Measurements from ENCODE around the gene PDIK1L.

DNA sequence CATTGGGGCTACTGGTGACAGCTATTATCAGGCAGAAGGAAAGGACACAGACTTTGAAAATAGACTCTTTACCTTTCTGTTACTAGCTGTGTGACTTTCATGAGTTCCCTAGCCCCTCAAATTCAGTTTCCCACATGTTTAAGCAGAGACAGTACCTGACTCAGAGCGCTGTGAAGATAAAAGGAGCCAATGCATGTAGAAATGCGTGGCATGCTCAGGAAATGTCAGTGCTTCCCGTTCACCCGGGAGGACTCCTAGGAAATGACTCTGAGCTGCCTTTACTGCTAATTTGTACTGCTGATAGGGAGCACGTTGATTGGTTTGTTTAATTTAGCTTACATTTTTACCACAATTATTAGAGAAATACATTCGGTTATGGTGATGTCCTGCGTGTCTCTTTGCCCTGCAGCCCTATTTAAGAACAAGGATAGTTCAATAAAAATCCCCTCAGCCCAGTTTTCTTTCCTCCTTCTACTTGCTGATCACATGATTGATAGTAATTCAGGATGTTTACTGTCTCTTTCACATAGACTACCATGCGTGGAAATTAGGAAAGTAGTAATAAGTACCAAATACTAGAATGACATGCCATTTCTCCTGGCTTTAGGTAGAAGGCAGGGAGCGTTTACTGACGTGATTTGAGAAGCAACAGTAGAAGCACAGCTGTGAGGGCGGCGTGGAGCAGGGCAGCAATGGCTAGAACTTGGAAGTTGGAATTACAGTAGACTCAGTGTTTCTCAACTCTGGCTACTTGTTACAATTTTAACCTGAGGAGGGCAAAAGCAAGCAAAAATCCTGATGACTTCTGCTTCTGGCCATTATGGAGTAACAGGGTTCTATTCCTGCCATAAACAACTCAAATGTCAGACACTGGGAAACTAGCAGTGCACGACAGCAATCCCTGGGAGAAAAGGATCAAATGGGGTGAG lies 15.9 kb downstream of the PDIK1L start:
- no peak for TF ChIP-seq ZNF121 (tag by site-specific recombination; IDR thresholded peaks at IDR 0.05)
- TF ChIP-seq, protein P1, sequence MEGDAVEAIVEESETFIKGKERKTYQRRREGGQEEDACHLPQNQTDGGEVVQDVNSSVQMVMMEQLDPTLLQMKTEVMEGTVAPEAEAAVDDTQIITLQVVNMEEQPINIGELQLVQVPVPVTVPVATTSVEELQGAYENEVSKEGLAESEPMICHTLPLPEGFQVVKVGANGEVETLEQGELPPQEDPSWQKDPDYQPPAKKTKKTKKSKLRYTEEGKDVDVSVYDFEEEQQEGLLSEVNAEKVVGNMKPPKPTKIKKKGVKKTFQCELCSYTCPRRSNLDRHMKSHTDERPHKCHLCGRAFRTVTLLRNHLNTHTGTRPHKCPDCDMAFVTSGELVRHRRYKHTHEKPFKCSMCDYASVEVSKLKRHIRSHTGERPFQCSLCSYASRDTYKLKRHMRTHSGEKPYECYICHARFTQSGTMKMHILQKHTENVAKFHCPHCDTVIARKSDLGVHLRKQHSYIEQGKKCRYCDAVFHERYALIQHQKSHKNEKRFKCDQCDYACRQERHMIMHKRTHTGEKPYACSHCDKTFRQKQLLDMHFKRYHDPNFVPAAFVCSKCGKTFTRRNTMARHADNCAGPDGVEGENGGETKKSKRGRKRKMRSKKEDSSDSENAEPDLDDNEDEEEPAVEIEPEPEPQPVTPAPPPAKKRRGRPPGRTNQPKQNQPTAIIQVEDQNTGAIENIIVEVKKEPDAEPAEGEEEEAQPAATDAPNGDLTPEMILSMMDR (tag by site-specific recombination; IDR thresholded peaks at IDR 0.05), result no peak
- no peak for TF ChIP-seq ZNF513 (tag by site-specific recombination; IDR thresholded peaks at IDR 0.05)
- TF ChIP-seq REST (tag by site-specific recombination; IDR thresholded peaks at IDR 0.05), result no peak
- TF ChIP-seq ZNF692 (tag by site-specific recombination; IDR thresholded peaks at IDR 0.05), result no peak
- TF ChIP-seq, protein P2, sequence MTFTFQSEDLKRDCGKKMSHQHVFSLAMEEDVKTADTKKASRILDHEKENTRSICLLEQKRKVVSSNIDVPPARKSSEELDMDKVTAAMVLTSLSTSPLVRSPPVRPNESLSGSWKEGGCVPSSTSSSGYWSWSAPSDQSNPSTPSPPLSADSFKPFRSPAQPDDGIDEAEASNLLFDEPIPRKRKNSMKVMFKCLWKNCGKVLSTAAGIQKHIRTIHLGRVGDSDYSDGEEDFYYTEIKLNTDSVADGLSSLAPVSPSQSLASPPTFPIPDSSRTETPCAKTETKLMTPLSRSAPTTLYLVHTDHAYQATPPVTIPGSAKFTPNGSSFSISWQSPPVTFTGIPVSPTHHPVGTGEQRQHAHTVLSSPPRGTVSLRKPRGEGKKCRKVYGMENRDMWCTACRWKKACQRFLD (tag by site-specific recombination; IDR thresholded peaks at IDR 0.05), result no peak
- no peak for TF ChIP-seq ZNF449 (tag by site-specific recombination; IDR thresholded peaks at IDR 0.05)
- TF ChIP-seq ZNF600 (tag by site-specific recombination; IDR thresholded peaks at IDR 0.05), result no peak
- no peak for TF ChIP-seq SETDB1 (IDR thresholded peaks at IDR 0.05; ENCODE audit: insufficient read length, low read length)
- no peak for TF ChIP-seq SP2 (tag by site-specific recombination; IDR thresholded peaks at IDR 0.05)

All from HEK293 (cell line).